HepG2 (cell line): ENCODE measurements around the gene PDE4D. TPM values are rescaled to one million over a fixed set of nuclear protein-coding genes. Genes with fewer than 3 reads are reported as not detected.

Experiments
- ATAC-seq: fragments of 200-7000 bp; cut with Tn5 transposase; 3 replicates; pipeline ENCODE4 v1.9.1; 2020; ENCODE audit warnings: mild to moderate bottlenecking, moderate library complexity
- BruUV-seq: library from RNA; stranded (reverse); fragments of 400-500 nt; replicated peaks from 2 replicates; lab custom pipeline; 2021; lab: Mats Ljungman, UMichigan
- CTCF ChIA-PET: fragments of 300-600 bp; formaldehyde crosslinking; extraction: SDS; loops from one replicate; lab custom pipeline; 2021; ENCODE audit warnings: low total read pairs, inconsistent platforms, low intra/inter-chr PET ratio; lab: Yijun Ruan, JAX
- POLR2A ChIA-PET: fragments of 350-600 bp; sonication (Branson Sonifier 250); formaldehyde crosslinking; loops from one replicate; lab custom pipeline; 2020; ENCODE audit warnings: antibody characterized with exemption, inconsistent platforms; lab: Yijun Ruan, JAX
- DNase-seq: peaks from one replicate; pipeline ENCODE4 v3.0.0-alpha.2; 2015; ENCODE audit warnings: low spot score
- FAIRE-seq: peaks from 3 replicates; lab custom pipeline; 2011; peaks lifted over from hg19 to GRCh38; lab: Jason Lieb, UNC
- H2AFZ ChIP-seq: one replicate; pipeline ENCODE4 v1.6.1; 2011; ENCODE audit warnings: low read length, inconsistent platforms
- H3K27ac ChIP-seq: fragments of 300-600 bp; 3 replicates; pipeline ENCODE4 v1.8.0; 2011; ENCODE audit warnings: mixed run types, mild to moderate bottlenecking, mixed read lengths, low read length, inconsistent platforms; ENCODE audit not compliant: insufficient read depth; ENCODE audit errors: extremely low read length
- H3K27me3 ChIP-seq, 2 experiments: fragments of 200-600 bp in 1 of 2; 2 replicates in 1 of 2; 3 replicates in 1 of 2; pipeline versions ENCODE4 v1.6.0 to v1.8.0; 2011; ENCODE audit warnings: low read length in 2 of 2, mild to moderate bottlenecking in 2 of 2, moderate library complexity in 2 of 2, inconsistent platforms in 1 of 2; ENCODE audit not compliant: insufficient read depth in 2 of 2, control insufficient read depth in 1 of 2
- H3K36me3 ChIP-seq, 2 experiments: fragments of 200-600 bp in 1 of 2; replicated peaks in 1 of 2; 2 replicates in 1 of 2; 3 replicates in 1 of 2; pipeline versions ENCODE4 v1.5.1 to v1.8.0; 2011; ENCODE audit warnings: low read length in 2 of 2, inconsistent platforms in 1 of 2; ENCODE audit not compliant: insufficient read depth in 2 of 2, control insufficient read depth in 1 of 2
- H3K4me1 ChIP-seq: 2 replicates; pipeline ENCODE4 v1.5.1; 2012; ENCODE audit warnings: low read length, inconsistent platforms; ENCODE audit not compliant: insufficient read depth
- H3K4me2 ChIP-seq: 2 replicates; pipeline ENCODE4 v1.6.0; 2011; ENCODE audit warnings: low read depth, low read length, inconsistent platforms
- H3K4me3 ChIP-seq, 3 experiments: fragments of 200-600 bp in 1 of 3; sonication (generic), shearing (Covaris generic) in 1 of 3; replicated peaks in 1 of 3; 2 replicates each; pipeline ENCODE4 v1.5.1; 2011 to 2016; ENCODE audit warnings: low read length in 3 of 3, inconsistent platforms in 2 of 3, low read depth in 2 of 3, mild to moderate bottlenecking in 2 of 3, control low read depth in 1 of 3, mixed read lengths in 1 of 3; ENCODE audit not compliant: insufficient read depth in 1 of 3
- H3K79me2 ChIP-seq: one replicate; pipeline ENCODE4 v1.6.1; 2011; ENCODE audit warnings: low read length, inconsistent platforms; ENCODE audit not compliant: insufficient read depth
- H3K9ac ChIP-seq: 2 replicates; pipeline ENCODE4 v1.6.0; 2011; ENCODE audit warnings: mild to moderate bottlenecking, low read depth, low read length, inconsistent platforms; ENCODE audit not compliant: insufficient read depth
- H3K9me3 ChIP-seq: 2 replicates; pipeline ENCODE4 v1.5.1; 2012; ENCODE audit warnings: mild to moderate bottlenecking, low read length
- H4K20me1 ChIP-seq: 2 replicates; pipeline ENCODE4 v1.6.0; 2011; ENCODE audit warnings: inconsistent platforms, mild to moderate bottlenecking, low read length, moderate library complexity; ENCODE audit not compliant: insufficient read depth
- NFIB ChIP-seq: sonication (generic); formaldehyde crosslinking; IDR thresholded peaks from 2 replicates; pipeline ENCODE4 v1.9.0; 2021; ENCODE audit warnings: missing genetic modification reagents, mild to moderate bottlenecking, borderline replicate concordance
- RFX5 ChIP-seq: IDR thresholded peaks from 2 replicates; pipeline ENCODE4 v1.6.1; 2011; ENCODE audit warnings: low read depth, low read length, improper control_type of control experiment
- SMC3 ChIP-seq: IDR thresholded peaks from 2 replicates; pipeline ENCODE4 v1.6.1; 2011; ENCODE audit warnings: low read length, improper control_type of control experiment
- STAG1 ChIP-seq: sonication (generic); formaldehyde crosslinking; IDR thresholded peaks from 2 replicates; pipeline ENCODE4 v1.4.0; 2020; ENCODE audit warnings: missing genetic modification reagents
- ZFY ChIP-seq: sonication (generic); formaldehyde crosslinking; IDR thresholded peaks from 2 replicates; pipeline ENCODE4 v1.4.0; 2020; ENCODE audit warnings: missing genetic modification reagents
- ZMYM2 ChIP-seq: sonication (generic); formaldehyde crosslinking; IDR thresholded peaks from 2 replicates; pipeline ENCODE4 v1.8.0; 2022; ENCODE audit warnings: mild to moderate bottlenecking, missing genetic modification reagents
- ZNF7 ChIP-seq: IDR thresholded peaks from 2 replicates; pipeline ENCODE4 v1.6.1; 2016; ENCODE audit warnings: missing biosample characterization, missing genetic modification reagents
- WGBS: methylation state at CpG from one replicate; pipeline ENCODE4 v1.1.6; 2017; ENCODE audit warnings: low lambda C conversion rate; 5-methylcytosine and 5-hydroxymethylcytosine counted together
- in situ Hi-C: cut with HindIII; loops from 2 replicates; pipeline ENCODE4 v1.10.0; 2017; ENCODE audit warnings: low pct_unique_long_range_greater_than_20kb; ENCODE audit not compliant: extremely low pct_ligation_motif_present
- intact Hi-C: fragments of 100-400 bp; cut with micrococcal nuclease; formaldehyde crosslinking; loops from one replicate; pipeline ENCODE4 v1.10.0; 2022; ENCODE audit not compliant: unreplicated experiment
- polyA plus RNA-seq, 8 experiments: library from polyadenylated mRNA; depleted of rRNA in 3 of 8; stranded (reverse) in 7 of 8; unstranded in 1 of 8; fragments of >200 nt; fragmentation: Illumina TruSeq in 4 of 8; extraction: Trizol in 4 of 8; gene quantifications; 2 replicates each; pipeline versions ENCODE4 v1.2.1 to v1.2.3, GENCODE V29; 2011 to 2016; ENCODE audit warnings: low read depth in 4 of 8, missing spikeins in 1 of 8, mixed read lengths in 1 of 8; ENCODE audit not compliant: insufficient read depth in 1 of 8
- total RNA-seq, 5 experiments: library from RNA; depleted of rRNA; stranded (reverse); fragments of >200 nt; fragmentation: Illumina TruSeq; extraction: Trizol; gene quantifications; 2 replicates each; pipeline ENCODE4 v1.2.3, GENCODE V29; 2016; ENCODE audit warnings: low read depth in 1 of 5
- TF ChIP-seq, protein P1 (sequence below): sonication (generic); formaldehyde crosslinking; IDR thresholded peaks from 2 replicates; pipeline ENCODE4 v1.8.0; 2022; ENCODE audit warnings: mild to moderate bottlenecking, missing genetic modification reagents, moderate library complexity

The PDE4D gene
- total and polyA plus RNA-seq, 2 of the 13 experiments (the other 11 are each of a cell fraction or from before 2014, with no cell fraction given): 7.0 to 12.2 TPM

DNA sequence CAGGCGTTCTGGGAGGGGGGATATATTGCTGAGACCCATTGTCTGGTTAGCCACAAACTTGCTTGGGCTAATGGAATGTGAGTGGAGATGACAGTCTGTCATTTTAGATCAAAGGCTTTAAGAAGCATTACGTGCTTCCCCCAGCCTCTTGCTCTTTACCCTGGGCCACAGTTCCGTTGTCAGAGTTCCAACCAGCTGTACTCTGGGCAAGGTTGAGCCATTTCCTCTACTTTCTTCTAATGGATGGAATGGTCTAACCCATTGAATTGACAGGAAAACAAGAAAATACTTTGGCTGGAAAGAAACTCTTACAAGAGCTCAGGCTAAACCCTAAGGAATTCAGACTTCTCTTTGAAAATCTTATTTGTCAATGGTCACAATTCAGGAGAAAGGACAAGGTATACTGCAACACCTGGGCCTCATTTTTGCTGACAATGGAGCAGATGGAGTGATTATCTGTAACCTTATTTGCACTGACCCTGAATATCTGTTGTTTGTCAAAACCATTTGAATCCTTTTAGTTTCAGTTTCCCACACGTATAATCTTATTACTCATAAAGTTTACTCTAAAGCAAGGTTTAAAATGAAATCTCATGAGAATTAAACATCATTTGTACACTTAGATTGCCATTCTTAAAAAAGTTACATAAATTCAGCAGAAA, 231.4 kb downstream of the PDE4D start (continued):
- no peak for TF ChIP-seq ZMYM2

DNA sequence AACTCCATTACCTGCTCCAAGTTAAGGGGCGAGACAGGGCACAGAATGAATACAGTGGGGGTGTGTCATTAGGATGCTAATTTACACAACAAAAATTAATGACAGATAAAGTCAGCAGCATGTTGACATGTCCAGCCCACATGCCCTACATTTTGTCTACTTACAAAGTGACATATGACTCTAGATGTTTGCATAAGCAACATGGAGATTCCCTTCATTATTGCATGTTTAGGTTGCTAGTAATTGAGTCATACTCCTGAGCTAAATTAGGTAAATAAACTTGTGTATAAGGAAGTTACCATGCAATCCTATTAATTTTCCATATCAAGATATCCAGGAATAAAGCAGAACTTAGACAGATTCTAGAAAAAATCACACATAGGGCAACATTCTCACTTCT, 232.2 kb downstream of the PDE4D start:
- Histone ChIP-seq H2AFZ (no peak overlapping the region), H4K20me1 (no peaks in the 10 kb centered on the region), H3K27ac (peak overlapping the region; percentile 54), H3K4me2 (no peak overlapping the region), H3K36me3 (no peaks in the 10 kb centered on the region), H3K4me3 (no peak overlapping the region), H3K4me1 (peaks cover 28% of the 10 kb centered on the region), H3K27me3 (no peaks in the 10 kb centered on the region), H3K9ac (no peak overlapping the region), H3K79me2 (no peaks in the 10 kb centered on the region), H3K9me3 (no peaks in the 10 kb centered on the region)
- no TSS peak for BruUV-seq
- no peak for ATAC-seq
- ChIA-PET CTCF (no interaction called here), POLR2A (no interaction called here)
- WGBS: 91% methylated on average over 1 of the region's 1 CpG
- FAIRE-seq: no peak
- TF ChIP-seq SMC3 (no peak), NFIB (CRISPR knock-in tag) (no peak), STAG1 (CRISPR knock-in tag) (no peak), ZNF7 (CRISPR knock-in tag) (no peak), RFX5 (no peak), ZFY (CRISPR knock-in tag) (no peak)
- TF ChIP-seq, protein P1, sequence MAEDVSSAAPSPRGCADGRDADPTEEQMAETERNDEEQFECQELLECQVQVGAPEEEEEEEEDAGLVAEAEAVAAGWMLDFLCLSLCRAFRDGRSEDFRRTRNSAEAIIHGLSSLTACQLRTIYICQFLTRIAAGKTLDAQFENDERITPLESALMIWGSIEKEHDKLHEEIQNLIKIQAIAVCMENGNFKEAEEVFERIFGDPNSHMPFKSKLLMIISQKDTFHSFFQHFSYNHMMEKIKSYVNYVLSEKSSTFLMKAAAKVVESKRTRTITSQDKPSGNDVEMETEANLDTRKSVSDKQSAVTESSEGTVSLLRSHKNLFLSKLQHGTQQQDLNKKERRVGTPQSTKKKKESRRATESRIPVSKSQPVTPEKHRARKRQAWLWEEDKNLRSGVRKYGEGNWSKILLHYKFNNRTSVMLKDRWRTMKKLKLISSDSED (CRISPR knock-in tag): no peak
- peak; percentile 1 for DNase-seq
- intact Hi-C loops (no loop called here), in situ Hi-C loops (loop anchor here (25.0 kb wide), 2 partner anchors 149 to 274 kb away; no protein-coding TSS in a partner anchor)
